Smooth muscle cell (in vitro differentiated cells): ENCODE results near the gene LIFR. TPM values are rescaled to one million over a fixed set of nuclear protein-coding genes. Genes with fewer than 3 reads are reported as not detected.

Experiments
- DNase-seq: peaks from one replicate; lab custom pipeline; 2025; ENCODE audit not compliant: unreplicated experiment; lab: John Stamatoyannopoulos, UW
- H2AFZ ChIP-seq: fragments of 200-600 bp; sonication (generic); 2 replicates; pipeline ENCODE4 v1.6.0; 2016; ENCODE audit warnings: antibody characterized with exemption, low read depth, mild to moderate bottlenecking
- H3F3A ChIP-seq: fragments of 200-600 bp; sonication (generic); 2 replicates; pipeline ENCODE4 v1.6.0; 2017; ENCODE audit warnings: antibody characterized with exemption, low read depth
- H3K27ac ChIP-seq: fragments of 200-600 bp; sonication (generic); 2 replicates; pipeline ENCODE4 v1.5.1; 2016; ENCODE audit warnings: low read depth, mild to moderate bottlenecking
- H3K27me3 ChIP-seq: fragments of 200-600 bp; sonication (generic); 2 replicates; pipeline ENCODE4 v1.6.1; 2016; ENCODE audit warnings: low read depth, mild to moderate bottlenecking
- H3K36me3 ChIP-seq: fragments of 200-600 bp; sonication (generic); 2 replicates; pipeline ENCODE4 v1.5.1; 2016; ENCODE audit warnings: low read depth
- H3K4me1 ChIP-seq: fragments of 200-600 bp; sonication (generic); 2 replicates; pipeline ENCODE4 v1.5.1; 2016; ENCODE audit warnings: low read depth
- H3K4me2 ChIP-seq: fragments of 200-600 bp; sonication (generic); 2 replicates; pipeline ENCODE4 v1.6.0; 2016; ENCODE audit warnings: mild to moderate bottlenecking
- H3K4me3 ChIP-seq: fragments of 200-600 bp; sonication (generic); 2 replicates; pipeline ENCODE4 v1.5.1; 2016; ENCODE audit warnings: mild to moderate bottlenecking
- H3K79me2 ChIP-seq: fragments of 200-600 bp; sonication (generic); 2 replicates; pipeline ENCODE4 v1.6.0; 2016; ENCODE audit warnings: low read depth, mild to moderate bottlenecking
- H3K9ac ChIP-seq: fragments of 200-600 bp; sonication (generic); 2 replicates; pipeline ENCODE4 v1.6.0; 2016; ENCODE audit warnings: low read depth
- H3K9me3 ChIP-seq: fragments of 200-600 bp; sonication (generic); replicated peaks from 2 replicates; pipeline ENCODE4 v1.5.1; 2016; ENCODE audit warnings: low read depth
- H4K20me1 ChIP-seq: fragments of 200-600 bp; sonication (generic); 2 replicates; pipeline ENCODE4 v1.6.0; 2016; ENCODE audit warnings: low read depth
- CTCF ChIP-seq: fragments of 200-600 bp; sonication (generic); IDR thresholded peaks from 2 replicates; pipeline ENCODE4 v1.5.1; 2017; ENCODE audit warnings: borderline replicate concordance, mild to moderate bottlenecking, antibody characterized with exemption; ENCODE audit not compliant: insufficient read depth, poor library complexity, severe bottlenecking
- WGBS: methylation state at CpG from one replicate; pipeline ENCODE4 v1.1.7; 2016; ENCODE audit warnings: low lambda C conversion rate; 5-methylcytosine and 5-hydroxymethylcytosine counted together
- polyA plus RNA-seq: library from polyadenylated mRNA; unstranded; fragments of >200 nt; fragmentation: Nextera tagmentation; extraction: Ambion mirVana; gene quantifications from 2 replicates; pipeline ENCODE4 v1.2.1, GENCODE V29; 2016
- total RNA-seq: library from RNA; depleted of rRNA; stranded (reverse); fragments of >200 nt; gene quantifications from 2 replicates; pipeline ENCODE4 v1.2.3, GENCODE V29; 2014

Gene LIFR
- total and polyA plus RNA-seq, 2 experiments from 2014 or later: 14.3 to 29.2 TPM

GRCh38 chr5:38576961-38577684, 20.7 kb upstream of the LIFR start:
- no peak for TF ChIP-seq CTCF
- H4K20me1 ChIP-seq: no peaks in the 10 kb centered on the region
- WGBS: 83% methylated on average over 5 of the region's 5 CpGs

DNA sequence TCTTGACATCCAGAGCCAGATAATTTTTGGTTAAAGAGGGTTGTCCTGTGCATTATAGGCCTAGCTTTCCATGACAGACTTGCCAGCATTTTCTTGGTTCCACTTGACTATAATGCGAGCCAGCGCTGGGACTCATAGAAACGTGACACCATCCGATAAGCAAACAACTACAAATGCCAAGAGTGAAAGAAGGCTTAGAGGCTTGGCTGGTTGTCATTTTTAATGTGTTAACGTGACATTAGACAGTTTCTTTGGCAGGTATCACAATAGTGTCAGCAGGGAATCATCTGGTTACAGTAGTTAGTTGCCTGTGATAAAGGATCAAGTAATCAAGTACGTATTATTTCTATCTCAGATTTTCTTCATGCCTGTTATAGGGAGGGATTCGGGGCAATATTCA, 20.0 kb upstream of the LIFR start:
- no peaks in the 10 kb centered on the region for H3F3A ChIP-seq
- H3K9ac ChIP-seq: no peak overlapping the region
- H4K20me1 ChIP-seq: no peaks in the 10 kb centered on the region
- H3K4me3 ChIP-seq: no peak overlapping the region
- H3K4me1 ChIP-seq: no peaks in the 10 kb centered on the region
- TF ChIP-seq CTCF: no peak
- H3K4me2 ChIP-seq: no peak overlapping the region
- no peak overlapping the region for H3K27ac ChIP-seq
- H2AFZ ChIP-seq: no peak overlapping the region
- WGBS: 79% methylated on average over 7 of the region's 7 CpGs
- no peaks in the 10 kb centered on the region for H3K27me3 ChIP-seq
- H3K9me3 ChIP-seq: no peaks in the 10 kb centered on the region
- DNase-seq: no peak
- no peaks in the 10 kb centered on the region for H3K36me3 ChIP-seq
- no peaks in the 10 kb centered on the region for H3K79me2 ChIP-seq

More at GRCh38 chr5:38576961-38577684, 20.7 kb upstream of the LIFR start:
- Histone ChIP-seq H3K4me3 (no peak overlapping the region), H3K4me1 (no peaks in the 10 kb centered on the region), H3K9me3 (no peaks in the 10 kb centered on the region), H3K27me3 (no peaks in the 10 kb centered on the region), H3K36me3 (no peaks in the 10 kb centered on the region), H3K9ac (no peak overlapping the region), H3K27ac (no peak overlapping the region), H3K79me2 (no peaks in the 10 kb centered on the region), H3F3A (no peaks in the 10 kb centered on the region), H2AFZ (no peak overlapping the region), H3K4me2 (no peak overlapping the region)
- no peak for DNase-seq

- no peaks in the 10 kb centered on the region for H3K9me3 ChIP-seq
- no peaks in the 10 kb centered on the region for H3K4me1 ChIP-seq
- H2AFZ ChIP-seq: no peak overlapping the region
- WGBS: 92% methylated on average over 4 of the region's 4 CpGs
- no peaks in the 10 kb centered on the region for H4K20me1 ChIP-seq
- TF ChIP-seq CTCF: no peak
- H3K4me2 ChIP-seq: no peak overlapping the region
- no peaks in the 10 kb centered on the region for H3K79me2 ChIP-seq
- H3F3A ChIP-seq: no peaks in the 10 kb centered on the region
- H3K27me3 ChIP-seq: no peaks in the 10 kb centered on the region
- H3K4me3 ChIP-seq: no peak overlapping the region
- no peak for DNase-seq
- H3K27ac ChIP-seq: no peak overlapping the region
- H3K9ac ChIP-seq: no peak overlapping the region
- no peaks in the 10 kb centered on the region for H3K36me3 ChIP-seq
Observed at GRCh38 chr5:38575476-38575875, 19.0 kb upstream of the LIFR start.

GRCh38 chr5:38574009-38574408, 17.6 kb upstream of the LIFR start:
- no peaks in the 10 kb centered on the region for H3K36me3 ChIP-seq
- 91% methylated on average over 4 of the region's 4 CpGs for WGBS
- no peak overlapping the region for H3K9ac ChIP-seq
- H3K4me3 ChIP-seq: no peak overlapping the region
- H2AFZ ChIP-seq: no peak overlapping the region
- H3K4me1 ChIP-seq: no peaks in the 10 kb centered on the region
- no peak overlapping the region for H3K4me2 ChIP-seq
- no peaks in the 10 kb centered on the region for H4K20me1 ChIP-seq
- H3K79me2 ChIP-seq: no peaks in the 10 kb centered on the region
- H3K27ac ChIP-seq: no peak overlapping the region
- no peaks in the 10 kb centered on the region for H3K27me3 ChIP-seq
- TF ChIP-seq CTCF: no peak
- H3K9me3 ChIP-seq: no peaks in the 10 kb centered on the region
- no peak for DNase-seq
- H3F3A ChIP-seq: no peaks in the 10 kb centered on the region
